HG03575 (cell line): ENCODE data around the gene USP1.

Source experiments
- ATAC-seq: cut with Tn5 transposase; IDR thresholded peaks from one replicate; pipeline ENCODE4 v1.9.1; 2021; ENCODE audit not compliant: unreplicated experiment, insufficient number of reproducible peaks, low FRiP score; ENCODE audit errors: extremely low read depth

USP1 gene

DNA sequence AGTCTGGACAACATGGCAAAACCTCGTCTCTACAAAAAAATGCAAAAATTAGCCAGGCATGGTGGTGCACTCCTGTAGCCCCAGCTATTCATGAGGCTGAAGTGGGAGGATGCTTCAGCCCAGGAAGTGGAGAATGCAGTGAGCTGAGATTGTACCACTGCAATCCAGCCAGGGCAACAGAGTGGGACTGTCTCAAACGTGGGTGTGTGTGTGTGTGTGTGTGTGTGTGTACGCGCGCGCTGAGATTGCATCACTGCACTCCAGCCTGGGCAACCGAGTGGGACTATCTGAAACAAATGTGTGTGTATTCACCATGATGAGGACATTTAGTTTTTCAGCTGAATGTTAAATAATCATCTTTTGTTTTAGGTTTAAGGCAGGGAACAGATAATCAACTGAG lies 21.1 kb downstream of the USP1 start:
- ATAC-seq = no peak

DNA sequence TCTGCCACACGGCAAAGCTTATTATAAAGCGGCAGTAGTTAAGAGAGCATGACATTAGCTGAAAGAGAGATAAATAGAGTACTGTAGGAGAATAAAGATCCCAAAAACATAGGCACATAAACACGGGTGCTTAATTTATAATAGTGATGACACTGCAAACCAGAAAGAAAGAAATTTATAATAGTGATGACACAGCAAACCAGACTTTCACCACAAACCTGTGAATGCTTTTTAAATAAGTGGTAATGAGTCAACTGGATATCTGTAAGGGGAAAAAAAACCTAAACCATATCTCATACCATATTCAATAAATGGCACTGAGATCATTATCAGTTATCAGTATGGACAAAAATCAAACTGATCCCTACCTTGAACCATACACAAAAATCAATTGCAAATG lies 25.5 kb downstream of the USP1 start:
- ATAC-seq = no peak

DNA sequence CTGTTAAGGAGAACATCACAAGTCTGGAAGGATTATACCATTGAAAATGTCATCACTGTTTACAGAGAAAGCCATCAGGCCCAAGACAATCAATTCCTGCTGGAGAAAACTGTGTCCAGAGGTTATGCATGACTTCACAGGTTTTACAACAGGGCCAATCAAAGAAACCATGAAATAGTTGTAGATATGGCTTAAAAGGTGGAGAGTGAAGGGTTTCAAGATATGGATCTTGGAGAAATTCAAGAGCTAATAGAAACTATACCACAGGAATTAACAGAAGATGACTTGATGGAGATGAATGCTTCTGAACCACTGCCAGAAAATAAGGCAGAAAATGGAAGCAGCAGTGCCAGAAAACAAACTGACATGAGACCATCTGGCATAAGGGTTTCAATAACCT lies 30.2 kb downstream of the USP1 start:
- ATAC-seq = no peak

DNA sequence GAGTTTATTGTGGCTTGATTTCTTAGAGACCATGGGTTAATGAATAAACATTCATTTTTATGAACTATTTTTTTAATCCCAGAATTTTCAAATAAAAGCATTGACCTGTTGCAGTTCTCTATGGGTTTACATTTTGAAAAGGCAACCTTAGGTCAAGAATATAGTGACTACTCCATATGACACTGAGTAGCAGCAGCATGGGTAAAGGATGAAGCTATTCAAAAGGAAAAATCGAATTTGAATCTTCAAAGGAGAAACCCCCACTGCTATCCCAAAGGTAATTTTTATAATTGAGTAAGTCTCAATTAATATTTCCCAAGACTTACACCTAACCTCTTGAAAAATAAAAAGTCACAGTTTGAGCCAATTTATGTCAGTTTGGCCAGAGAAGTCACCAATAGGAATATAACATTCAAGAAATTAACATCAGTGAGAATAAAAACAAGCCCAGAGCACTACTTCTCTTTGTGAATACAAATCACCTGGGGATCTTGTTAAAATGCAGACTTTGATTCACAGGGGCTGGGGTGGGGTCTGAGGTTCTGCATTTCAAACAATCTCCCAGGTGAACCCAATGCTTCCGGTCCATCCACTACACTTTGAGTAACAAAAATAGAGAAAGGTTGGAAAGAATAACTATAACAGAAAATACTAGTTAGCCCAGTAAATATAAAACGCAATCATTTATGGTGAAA lies 39.8 kb downstream of the USP1 start:
- no peak for ATAC-seq

DNA sequence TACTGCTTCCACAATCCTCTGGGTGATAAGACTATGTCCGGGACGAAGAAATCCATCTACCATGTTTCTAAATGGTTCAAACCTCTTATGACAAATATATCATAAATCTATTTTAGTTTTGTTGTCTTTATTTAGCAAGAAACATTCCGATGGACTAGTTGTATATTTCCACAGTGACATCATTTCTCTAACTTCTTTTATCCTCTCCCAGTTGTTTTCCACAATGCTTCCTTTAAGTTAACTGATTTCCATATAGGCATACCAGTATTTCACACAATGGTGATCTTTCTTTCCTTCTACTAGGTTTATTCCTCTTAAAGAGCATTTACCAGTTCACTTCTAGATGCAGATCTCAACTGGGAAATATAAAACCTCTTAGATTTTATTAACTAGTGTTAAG lies 44.8 kb downstream of the USP1 start:
- no peak for ATAC-seq

DNA sequence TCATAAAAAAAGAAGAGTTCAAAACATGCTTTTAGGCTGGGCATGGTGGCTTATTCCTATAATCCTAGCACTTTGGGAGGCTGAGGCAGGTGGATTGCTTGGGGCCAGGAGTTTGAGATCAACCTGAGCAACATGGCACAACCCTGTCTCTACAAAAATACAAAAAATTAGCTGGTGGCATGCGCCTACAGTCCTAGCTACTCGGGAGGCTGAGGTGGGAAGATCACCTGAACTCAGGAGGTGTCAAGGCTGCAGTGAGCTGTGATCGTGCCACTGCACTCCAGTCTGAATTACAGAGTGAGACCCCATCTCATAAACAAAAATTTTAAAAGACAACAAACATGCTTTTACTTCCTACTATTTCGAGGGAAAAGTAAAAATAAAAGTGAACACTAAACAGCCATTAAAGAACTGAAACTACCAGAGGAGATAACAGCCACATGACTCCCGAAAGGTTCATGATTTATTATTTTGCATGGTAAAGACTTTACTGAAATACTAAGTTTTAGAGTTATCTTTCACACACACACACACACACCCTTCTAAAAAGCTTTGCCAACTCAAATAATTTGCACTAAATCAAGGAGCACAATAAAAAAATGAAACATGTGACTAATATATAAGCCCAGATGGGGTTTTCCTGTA lies 48.1 kb downstream of the USP1 start:
- no peak for ATAC-seq

DNA sequence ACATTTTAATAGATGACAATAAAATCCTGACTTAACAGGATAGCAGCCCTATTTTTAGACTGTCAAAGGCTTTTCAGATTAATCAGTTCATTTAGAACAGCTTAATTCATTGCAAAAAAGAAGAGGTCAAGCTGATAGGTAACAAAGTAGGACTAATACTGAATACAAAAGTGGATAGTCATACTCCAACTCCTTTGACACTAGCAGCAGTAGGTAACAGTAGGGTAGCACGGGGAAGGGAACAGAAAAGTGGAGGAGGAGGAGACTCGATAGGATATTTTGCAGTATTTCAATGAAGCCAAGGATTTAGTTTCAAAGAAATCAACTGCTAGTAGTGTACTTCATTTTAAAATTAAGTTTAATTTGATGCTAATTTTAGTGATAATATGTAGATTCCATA lies 51.1 kb downstream of the USP1 start:
- ATAC-seq = no peak

DNA sequence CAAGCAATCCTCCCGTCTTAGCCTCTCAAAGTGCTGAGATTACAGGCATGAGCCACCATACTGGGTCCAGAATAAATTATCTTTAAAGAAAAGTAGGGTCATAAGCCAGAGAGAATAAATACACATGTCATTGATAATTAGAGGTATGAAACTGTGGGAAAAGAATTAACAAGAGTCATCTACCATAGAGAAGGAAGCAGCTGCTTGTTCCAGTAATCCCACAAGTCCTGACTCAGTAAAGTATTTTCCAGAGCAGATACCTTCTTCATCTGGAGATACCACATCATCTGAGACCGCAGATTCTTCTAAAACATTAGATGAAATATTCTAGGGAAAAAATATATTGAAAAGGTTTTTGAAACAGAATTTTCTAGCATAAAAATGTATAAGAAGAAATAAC lies 55.7 kb downstream of the USP1 start:
- ATAC-seq = no peak

DNA sequence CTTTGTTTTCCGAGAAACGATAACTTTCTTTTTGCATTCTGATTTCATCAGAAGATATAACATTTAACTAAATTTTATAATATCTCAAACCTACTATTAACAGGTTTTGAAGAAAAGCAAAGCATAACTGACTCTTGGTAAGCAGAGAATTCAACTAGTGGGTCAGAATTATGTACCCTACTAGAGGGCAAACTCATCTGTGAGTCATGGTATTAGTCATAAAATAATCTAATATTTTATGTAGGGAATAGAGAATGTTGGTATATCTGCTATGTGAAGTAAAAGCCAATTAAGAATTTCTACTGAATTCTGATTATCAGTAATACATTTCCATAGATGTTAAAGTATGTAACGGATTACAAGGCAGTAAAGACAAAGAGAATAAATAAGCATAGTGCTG lies 56.8 kb downstream of the USP1 start:
- ATAC-seq = no peak

DNA sequence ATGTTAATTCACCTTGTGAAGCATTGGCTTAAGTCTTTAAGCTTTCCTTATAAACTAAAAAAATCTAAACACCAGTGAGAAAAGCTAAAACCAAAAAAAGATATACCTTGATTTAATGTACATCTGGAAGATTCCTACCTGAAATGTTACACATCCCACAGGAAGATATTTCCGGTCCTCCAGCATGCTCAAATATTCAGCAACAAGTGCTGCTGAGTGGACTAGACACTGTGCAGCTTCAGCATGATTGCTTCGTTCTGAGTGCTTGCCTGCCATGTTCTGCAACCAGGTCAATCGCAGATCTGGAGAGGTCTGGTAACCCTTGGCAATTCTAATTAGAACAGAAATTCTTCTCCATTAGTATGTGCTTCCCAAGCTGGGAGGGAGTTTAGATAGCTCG lies 57.3 kb downstream of the USP1 start:
- ATAC-seq = no peak

DNA sequence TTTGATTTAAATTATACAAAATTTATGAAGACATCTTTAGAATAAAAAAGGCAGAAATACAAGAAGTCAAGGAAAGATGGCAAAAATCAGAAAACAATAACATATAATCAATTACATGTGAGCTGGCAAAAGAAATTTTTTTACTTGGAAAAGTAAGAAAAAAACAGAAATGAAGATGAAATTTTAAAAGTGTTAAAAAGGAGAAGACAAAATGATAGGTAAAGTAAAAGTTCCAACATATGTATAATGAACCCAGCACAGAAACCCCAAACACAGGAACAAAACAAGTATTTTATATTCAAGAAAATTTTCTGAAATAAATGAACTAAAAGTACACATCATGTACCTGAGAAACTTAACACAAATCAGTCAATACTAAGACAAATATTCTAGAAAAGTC lies 63.4 kb downstream of the USP1 start:
- ATAC-seq = no peak
